HG02623 (cell line): ENCODE measurements around the gene KCNJ15.

Experiments
- ATAC-seq: cut with Tn5 transposase; IDR thresholded peaks from one replicate; pipeline ENCODE4 v1.9.1; 2021; ENCODE audit warnings: moderate library complexity; ENCODE audit not compliant: unreplicated experiment

Gene KCNJ15

GRCh38 chr21:38352536-38353219 is 95.9 kb downstream of the KCNJ15 start:
- no peak for ATAC-seq

GRCh38 chr21:38354231-38354630 is 97.4 kb downstream of the KCNJ15 start:
- no peak for ATAC-seq

- ATAC-seq = no peak
These were observed 98.0 kb downstream of the KCNJ15 start for GRCh38 chr21:38354746-38355145.

DNA sequence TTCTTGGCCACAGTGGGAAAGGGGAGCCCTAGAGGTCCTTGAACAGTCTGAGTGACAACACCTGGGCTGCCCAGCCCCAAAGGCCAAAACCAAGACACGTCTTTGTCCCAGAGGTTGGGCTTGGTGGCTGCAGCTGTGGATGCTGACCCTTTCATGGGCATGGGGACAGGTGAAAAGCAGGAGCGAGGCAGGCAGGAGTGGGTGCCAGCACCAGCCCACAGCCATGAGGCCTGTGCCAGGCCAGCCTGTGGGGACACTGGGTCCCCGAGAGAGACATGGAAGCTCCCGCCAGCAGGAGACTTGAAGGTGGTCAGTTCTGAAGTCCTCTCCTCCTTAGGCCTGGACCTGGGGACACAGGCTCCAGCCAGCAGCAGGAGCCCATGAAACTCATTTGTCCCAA is 98.6 kb downstream of the KCNJ15 start:
- no peak for ATAC-seq

DNA sequence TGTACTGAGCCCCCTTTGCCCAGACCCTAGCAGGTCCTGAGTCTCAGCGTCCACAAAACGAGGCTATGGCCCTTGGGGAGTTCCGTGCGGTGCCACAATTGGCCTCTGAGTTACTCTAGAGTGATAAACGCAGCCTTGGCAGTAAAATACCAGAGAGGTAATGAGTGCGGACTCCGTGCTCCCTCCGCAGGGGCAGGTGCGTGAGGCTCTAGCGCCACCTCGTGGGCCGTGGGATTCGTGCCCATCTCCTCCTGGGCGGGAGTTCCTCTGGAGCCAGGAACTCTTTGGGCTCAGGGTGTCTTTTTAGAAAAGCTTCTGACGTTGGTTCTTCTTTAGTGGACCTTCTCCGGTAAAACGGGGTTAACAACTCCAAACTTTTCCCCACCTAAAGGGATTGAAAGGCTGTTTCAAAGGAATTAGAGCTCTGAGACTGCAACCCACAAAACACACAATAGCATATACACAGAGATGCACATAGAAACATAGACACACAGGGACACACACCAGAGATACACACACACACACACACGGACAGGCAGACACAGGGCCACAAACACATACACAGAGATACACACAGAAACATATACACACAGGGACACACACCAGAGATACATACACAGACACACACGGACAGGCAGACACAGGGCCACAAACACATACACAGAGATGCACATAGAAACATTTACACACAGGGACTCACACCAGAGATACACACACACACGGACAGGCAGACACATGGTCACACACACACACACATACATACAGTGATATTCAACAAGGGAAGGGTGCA is 99.4 kb downstream of the KCNJ15 start:
- ATAC-seq = no peak
